HG03378 (cell line): ENCODE results near the gene MOCS3.
A peak's percentile ranks its signal among the peaks of the same experiment; 100 is the strongest.

ENCODE experiments used
- ATAC-seq: cut with Tn5 transposase; IDR thresholded peaks from one replicate; pipeline ENCODE4 v1.9.1; 2021; ENCODE audit warnings: mild to moderate bottlenecking, moderate library complexity; ENCODE audit not compliant: unreplicated experiment

MOCS3 gene, protein sequence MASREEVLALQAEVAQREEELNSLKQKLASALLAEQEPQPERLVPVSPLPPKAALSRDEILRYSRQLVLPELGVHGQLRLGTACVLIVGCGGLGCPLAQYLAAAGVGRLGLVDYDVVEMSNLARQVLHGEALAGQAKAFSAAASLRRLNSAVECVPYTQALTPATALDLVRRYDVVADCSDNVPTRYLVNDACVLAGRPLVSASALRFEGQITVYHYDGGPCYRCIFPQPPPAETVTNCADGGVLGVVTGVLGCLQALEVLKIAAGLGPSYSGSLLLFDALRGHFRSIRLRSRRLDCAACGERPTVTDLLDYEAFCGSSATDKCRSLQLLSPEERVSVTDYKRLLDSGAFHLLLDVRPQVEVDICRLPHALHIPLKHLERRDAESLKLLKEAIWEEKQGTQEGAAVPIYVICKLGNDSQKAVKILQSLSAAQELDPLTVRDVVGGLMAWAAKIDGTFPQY

DNA sequence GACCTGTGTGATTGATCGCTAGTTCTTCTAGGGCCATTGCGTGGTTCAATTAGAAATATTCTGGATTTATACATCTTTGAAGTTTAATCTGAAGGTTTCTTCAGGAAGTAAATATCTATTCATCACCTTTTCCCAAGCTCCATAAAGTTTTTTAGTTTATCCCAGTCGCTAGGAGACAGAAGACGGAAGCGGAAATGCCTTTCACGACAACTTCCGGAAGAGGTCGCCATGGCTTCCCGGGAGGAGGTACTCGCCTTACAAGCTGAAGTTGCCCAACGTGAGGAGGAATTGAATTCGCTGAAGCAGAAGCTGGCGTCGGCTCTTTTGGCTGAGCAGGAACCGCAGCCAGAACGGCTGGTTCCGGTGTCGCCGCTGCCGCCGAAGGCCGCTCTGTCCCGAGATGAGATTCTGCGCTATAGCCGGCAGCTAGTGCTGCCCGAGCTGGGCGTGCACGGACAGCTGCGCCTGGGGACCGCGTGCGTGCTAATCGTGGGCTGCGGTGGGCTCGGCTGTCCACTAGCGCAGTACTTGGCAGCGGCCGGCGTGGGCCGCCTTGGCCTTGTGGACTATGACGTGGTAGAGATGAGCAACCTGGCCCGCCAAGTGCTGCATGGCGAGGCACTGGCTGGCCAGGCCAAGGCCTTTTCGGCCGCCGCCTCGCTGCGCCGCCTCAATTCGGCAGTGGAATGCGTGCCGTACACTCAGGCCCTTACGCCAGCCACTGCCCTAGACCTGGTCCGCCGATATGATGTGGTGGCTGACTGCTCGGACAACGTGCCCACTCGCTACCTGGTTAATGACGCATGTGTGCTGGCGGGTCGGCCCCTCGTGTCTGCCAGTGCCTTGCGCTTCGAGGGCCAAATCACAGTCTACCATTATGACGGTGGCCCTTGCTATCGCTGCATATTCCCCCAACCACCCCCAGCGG, at the start of gene MOCS3:
Gene MOCS3 (plus strand): TSS at position 204 of the 928 bp plus-strand sequence. CDS start 25 bp downstream, at position 229.
- peak; percentile 78 for ATAC-seq

DNA sequence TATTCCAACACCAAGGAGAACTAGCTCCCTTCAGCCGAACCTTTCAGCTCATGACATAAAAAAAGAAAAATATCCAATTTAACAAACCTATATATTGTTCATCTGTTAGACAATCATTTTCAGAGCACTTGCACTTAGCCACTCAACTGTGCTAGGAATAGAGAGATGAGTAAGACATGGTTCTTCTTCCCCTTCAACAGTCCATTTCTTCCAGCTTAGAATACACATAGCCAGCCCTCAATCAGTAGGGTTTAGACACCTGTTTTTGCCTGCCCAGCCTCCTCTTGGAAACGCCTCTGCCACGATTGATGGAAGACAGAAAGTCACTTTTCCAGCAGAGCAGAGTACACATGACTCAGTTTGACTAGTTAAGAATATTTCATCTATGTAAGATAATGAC, 49.2 kb upstream of the MOCS3 start:
- ATAC-seq: no peak

DNA sequence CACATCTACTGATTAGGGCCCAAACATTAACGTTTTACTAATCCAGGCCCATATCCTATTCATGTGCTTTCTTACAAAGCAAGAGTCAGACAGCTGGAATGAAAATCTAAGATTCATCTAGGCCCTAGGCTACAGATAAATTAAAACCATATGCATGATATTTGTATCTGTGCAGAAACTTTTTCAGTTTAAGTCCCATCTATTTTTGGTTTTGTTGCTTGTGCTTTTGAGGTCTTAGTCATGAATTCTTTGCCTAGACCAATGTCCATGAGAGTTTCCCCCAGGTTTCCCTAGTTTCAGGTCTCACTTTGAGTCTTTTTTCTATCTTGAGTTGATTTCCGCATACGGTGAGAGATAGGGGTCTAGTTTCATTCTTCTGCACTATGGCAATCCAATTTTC, 47.6 kb upstream of the MOCS3 start:
- no peak for ATAC-seq

DNA sequence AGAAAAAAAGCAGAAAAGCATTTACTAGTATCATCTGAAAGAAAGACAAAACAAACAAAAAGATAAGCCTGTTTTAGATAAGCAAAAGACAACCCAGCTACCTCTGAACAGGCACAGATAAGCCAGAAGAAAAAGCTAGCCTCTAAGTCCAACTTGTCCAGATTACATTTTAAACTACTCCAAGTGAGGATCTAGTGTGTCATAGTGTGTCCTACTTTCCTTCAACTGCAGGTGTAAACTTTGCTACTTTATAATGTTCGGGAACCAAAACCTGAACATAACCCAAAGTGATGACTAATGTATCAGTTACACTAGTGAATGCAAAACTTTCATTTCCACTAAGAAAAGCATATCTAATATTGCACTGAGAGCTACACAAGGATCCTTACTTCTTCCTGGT, 46.9 kb upstream of the MOCS3 start:
- ATAC-seq: no peak

DNA sequence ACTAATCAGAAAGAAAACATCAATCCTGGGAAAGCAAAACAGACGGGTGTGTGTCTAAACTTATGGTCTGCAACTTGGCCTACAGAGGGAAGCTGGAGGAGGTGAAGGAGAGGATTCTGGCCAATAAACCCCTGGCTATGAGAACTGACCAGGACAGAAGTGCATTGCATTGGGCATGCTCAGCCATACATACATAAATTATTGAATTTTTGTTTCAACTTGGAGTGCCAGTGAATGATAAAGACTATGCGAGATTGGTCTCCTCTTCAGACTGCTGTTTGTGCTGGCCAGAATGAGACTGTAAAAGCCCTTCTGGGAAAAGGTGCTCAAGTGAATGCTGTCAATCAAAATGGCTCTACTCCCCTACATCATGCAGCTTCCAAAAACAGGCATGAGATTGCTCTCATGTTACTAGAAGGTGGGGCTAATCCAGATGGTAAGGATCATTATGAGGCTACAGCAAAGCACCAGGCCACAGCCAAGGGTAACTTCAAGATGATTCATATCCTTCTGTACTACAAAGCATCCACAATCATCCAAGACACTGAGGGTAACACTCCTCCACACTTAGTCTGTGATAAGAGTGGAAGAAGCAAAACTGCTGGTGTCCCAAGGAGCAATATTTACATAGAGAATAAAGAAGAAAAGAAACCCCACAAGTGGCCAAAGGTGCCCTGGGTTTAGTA, 44.8 kb upstream of the MOCS3 start:
- no peak for ATAC-seq

DNA sequence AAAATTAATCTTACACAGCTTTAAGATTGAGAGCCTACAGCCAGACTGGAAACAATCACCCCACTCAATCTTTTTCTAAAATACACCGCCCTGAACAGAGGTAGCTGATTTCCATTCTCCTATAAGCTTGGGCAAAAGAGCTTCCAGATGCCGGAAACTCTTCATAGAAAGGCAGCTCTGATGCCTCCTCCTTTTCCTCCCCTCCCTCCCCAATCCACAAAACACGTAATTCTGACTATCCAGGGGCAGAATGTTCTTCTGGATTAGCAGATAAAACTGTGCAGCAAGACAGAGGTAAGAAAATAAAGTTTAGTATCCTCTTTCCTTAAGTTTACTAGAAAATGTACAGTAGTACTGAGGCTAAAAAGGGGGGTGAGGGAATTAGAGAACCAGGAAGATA, 43.2 kb upstream of the MOCS3 start:
- no peak for ATAC-seq

DNA sequence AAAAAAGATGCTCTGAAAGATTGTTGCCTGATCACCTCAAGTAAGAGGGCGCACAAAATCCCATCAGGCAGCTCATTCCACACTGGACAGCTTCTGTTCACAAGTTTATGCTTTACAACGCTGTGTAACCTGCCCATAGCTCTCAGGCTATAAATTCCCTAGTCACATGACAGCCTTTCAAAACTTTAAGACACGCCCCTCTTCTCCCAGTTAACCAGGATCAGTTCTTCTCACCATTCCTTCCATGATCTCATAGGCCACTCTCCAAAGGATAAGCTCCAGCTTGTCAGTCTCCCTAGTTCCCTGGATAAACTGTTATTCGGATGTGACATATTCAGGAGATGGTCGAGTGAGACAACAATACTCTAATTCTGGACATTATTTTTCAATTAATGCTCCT, 42.4 kb upstream of the MOCS3 start:
- no peak for ATAC-seq

DNA sequence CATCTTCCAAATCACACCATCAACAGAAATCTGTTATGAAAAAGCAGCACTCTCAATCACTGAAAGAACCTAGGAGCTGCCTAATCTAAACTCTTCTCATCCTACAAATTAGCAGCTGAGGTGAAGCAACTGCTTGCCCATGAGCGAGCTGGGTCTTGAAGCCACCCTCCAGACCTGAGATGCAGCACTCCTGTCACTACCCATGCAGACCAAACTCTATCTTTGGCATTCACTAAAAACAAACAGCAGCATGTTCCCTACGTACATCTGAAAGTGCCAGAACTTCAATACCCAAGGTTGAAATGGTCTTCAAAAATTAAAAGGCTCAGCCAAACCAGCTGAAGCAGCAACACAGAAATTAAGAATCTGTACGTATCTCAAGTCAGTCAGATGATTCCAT, 41.7 kb upstream of the MOCS3 start:
- ATAC-seq: no peak

DNA sequence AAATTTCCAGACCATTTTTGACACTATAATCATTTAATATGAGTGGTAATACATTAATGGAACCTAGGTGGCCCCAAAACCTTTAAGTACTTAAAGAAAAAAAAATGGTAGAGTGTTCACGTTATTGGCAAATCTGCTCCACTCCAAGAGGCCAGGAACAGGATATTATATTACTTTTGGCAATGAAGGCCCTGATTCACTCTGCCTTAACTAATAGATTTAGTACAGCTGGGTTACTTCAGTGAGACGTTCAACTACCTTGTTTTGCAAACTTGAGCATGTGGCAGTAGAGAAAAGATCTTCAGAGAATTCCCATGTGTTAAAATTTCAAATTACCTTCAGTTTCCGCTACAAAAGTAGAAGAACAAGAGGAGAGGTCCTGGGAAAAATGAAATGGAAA, 40.2 kb upstream of the MOCS3 start:
- no peak for ATAC-seq

DNA sequence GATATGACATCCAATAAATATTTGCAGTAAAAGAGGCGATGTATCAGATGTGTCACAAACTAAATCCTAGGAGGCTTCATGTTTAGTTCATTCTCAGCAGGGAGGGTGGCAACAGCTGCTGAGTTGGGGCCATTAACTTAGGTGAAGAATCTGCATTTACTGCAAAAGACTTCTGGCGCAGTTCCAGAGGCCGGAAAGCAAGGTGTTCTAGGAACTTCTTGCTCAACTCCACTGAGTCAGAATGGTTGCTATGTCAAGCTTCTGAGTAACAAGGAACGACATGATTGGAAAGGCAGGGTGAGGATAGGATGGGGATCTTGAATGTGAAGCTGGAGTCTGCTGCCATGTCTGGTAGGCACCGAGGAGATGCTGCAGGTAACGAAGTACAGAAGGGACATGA, 39.1 kb upstream of the MOCS3 start:
- no peak for ATAC-seq

DNA sequence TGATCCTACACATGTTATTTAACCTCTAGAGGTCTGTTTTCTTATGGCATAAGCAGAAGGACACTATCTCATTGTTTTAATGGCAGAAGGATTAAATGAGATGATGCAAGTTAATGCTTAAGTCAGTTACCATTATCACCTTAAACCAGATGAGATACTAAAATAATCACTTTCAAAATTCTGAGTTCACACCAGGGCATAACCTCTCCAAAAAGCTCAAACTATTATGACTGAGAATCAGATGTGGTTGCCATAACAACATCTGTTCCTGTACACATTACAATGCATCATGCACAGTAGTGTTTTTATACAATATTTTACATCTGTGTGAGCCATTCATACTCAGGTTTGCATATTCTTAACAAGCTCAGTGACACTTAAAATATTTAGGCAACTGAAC, 37.6 kb upstream of the MOCS3 start:
- ATAC-seq: no peak

DNA sequence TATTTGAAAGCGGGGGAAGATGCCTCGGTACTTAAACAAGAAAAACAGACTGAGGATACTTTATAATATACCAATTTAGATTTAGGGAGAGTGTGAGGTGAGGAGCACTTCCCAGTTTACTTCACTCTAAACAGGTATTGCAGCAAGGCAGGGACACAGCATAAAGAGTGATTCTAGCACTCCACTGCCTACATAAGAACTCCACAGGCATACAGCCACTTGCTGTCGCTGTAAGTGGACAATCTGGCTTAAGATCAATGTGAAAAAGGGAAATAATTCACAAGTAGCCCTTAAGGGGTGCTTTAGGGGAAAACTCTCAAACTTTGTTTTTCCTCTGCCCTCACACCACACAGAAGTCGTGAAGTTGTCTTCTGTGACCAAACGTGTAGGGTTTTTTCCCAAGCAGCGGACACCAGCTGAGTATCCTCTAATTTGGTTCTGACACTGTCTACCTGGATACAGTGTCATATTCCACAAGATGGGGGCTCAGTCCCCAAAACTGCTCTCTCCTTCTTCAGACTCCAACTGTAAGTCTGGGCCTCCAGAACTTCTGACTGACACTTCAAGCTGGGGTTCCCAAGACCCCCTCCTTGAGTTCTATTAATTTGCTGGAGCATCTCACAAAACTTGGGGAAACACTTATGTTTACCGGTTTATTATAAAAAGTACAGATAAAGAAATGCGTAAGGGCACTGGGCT, 36.7 kb upstream of the MOCS3 start:
- ATAC-seq: no peak

DNA sequence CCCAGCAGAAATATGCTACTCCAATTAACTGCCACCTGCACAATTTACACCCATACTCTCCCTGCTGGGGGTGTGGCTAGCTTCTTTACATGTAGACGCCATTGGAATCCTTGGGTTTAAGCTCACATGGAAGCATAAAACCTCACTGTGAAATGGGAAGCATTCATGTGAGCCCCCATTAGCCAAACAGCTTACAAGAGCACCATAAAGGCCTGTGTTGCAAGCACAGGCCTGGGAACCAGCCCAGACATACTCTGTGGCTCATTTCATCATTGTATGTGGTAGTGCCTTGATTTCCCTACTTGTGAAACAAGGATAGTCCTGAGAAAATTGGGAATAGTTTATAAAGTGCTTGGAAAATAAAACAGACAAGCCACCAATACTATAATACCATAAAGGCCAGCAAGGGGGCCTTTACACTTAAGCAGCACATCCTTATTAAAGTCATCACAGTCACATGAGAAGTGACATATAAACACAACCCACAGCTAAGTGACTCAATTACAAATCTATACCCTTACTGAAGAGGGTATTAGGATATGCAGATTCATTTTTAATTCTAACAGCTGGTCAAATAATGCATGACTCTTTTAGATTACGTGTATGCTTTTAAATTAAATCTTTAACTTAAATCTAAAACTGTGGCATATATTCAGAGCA, 34.2 kb upstream of the MOCS3 start:
- ATAC-seq: no peak

DNA sequence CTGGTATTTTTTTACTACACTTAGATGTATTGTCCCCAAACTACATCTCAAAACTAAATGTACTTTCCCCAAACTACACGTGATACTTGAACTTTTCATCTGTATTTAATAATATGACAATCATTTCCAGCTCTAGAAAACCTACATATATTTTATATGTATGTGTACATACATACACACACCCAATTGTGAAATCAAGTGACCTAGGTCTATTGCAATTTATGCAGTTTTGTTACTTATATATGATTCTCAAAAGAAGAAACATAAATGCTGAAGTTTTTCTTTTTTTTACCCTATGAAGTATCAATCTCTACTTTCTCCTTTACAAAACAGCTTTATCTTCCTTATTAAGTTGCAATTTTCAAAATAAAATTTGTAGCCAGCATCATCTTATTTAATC, 32.1 kb upstream of the MOCS3 start:
- ATAC-seq: no peak

DNA sequence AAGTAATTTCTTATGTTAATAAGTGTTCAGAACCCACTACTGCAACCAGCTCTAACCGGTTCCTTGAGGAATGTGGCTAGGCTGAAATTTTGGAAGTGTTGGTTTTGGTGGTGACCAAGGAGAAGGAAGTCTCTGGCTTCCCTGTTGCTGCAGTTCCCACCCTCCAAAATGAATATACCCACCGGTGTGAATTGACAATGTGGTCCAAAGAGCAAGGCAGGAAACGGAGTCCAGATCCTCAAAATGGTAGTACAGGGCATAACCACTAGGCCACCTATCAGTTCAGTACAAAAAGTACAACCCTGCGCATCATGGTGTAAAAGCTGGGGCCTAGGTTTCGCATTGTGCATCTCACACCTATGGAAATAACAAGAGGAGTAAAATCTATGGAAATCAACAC, 30.1 kb upstream of the MOCS3 start:
- no peak for ATAC-seq

DNA sequence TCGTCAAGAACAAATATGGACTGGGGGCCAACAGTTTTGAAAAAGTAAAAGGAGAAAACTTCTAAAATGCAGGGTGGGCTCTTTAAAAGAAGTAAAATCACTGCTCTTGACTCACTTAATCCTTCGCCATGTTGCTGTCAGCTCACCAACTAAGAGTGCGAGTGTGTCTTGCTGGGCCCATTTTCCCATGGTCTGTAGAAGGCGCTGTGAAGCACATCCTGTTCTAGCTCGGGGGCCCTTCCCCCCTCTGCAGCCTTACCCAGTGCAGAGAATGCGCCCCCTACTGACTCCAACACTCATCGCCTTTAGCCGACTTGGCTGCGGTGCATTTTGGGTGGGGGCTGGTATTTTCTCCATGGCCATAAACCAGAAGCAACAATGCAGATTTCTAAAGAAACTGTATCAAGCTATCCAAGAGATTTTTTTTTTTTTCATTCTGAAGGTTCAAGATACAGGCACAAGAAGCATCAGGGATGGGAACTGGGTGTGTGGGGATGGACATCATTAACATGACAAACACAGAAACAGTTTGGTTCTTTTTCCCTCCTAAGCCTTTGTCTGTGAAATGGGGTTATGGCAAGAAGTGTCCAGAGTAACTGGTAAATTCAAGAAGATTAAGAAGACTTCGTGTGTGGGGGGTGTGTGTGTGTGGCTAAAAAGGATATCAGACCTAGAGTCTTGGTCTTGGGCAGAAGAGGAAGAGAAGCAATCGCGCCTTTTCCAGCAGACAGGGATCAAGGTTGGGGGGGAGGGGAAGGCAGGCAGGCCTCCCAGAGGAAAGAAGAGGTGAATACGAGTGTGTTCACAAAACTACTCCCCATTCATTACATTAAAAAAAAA, 29.1 kb upstream of the MOCS3 start:
- ATAC-seq: peak; percentile 66

DNA sequence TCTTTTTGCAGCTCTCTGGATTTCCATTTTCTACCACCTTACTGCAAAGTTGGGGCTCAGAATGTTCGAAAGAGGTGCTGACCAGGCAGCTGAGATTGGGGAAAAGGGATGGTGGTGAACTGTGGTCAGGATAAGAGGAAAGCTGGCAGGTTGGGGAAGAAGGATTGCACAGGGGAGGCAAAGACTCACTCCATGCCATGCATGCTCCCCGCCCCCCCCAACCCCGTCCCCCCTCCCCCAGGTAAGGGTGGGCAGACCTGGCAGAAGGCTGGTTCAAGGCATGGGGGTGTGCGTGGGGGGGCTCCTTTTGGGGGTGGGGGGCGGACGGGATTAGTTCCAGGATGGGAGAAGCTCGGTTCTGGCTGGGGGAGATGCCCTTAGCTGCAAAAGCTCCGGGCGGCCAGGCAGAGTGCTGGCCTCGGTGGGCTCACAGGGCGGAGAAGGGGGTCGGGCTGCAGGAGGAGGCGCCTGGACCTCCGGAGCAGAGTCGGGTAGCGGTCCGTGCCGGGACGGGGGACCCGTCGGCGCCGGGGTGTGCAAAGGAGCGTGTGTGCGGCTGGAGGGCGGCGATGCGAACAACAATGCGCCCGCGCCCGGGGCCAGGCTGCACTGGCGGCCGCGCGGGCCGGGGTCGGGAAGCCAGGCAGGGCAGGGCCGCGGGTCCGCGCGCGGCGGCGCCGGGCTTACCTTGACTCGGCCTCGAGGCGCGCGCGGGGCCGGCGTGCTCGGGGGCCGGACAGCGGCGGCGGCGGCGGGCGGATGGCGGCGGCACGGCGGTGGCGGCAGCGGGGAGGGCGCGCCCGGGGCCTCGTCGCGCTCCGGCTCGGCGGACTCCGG, 28.3 kb upstream of the MOCS3 start:
- no peak for ATAC-seq

DNA sequence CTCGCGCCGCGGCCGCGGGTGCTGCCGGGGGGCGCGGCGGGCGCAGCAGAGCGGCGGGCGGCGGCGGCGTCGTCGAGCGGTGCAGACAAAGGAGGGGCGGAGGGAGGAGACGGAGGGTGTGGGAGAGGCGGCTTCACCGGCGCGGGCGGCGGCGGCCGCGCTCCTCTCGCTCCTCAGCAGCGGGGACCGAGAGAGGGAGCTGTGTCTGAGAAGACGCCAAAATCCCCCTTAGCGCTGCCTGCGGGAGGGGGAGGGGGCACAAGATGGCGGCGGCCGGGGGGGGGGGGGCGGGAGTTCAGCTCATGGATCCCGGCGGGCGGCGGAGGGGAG, 27.7 kb upstream of the MOCS3 start:
- peak; percentile 4 for ATAC-seq
